HG03097 (cell line): ENCODE measurements around the gene SYNGR4.
"Not testable (repeated sequence)": the region's sequence is repeated elsewhere in the genome, so short reads cannot be mapped to it uniquely, and the experiment has no call there.

ENCODE experiments used
- ATAC-seq: cut with Tn5 transposase; IDR thresholded peaks from one replicate; pipeline ENCODE4 v1.9.1; 2021; ENCODE audit not compliant: unreplicated experiment, low FRiP score

Gene SYNGR4

GRCh38 chr19:48370955-48371354 lies 6.8 kb downstream of the SYNGR4 start:
- ATAC-seq: no peak

DNA sequence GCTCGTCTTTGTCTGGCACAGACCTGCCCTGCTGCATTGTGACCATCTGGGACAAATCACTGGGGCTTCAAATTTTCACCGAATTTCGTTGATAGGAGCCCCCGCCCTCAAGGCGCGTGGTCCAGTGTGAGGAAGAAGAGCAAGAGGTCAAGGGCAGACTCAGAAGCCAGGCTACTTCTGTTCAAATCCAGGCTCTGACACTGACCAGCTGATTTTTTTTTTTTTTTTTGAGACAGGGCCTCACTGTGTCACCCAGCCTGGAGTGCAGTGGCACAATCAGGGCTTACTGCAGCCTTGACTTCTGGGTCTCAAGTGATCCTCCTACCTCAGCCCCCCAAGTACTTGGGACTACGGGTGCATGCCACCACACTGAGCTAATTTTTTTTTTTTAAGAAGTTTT lies 7.2 kb downstream of the SYNGR4 start:
- no peak for ATAC-seq

DNA sequence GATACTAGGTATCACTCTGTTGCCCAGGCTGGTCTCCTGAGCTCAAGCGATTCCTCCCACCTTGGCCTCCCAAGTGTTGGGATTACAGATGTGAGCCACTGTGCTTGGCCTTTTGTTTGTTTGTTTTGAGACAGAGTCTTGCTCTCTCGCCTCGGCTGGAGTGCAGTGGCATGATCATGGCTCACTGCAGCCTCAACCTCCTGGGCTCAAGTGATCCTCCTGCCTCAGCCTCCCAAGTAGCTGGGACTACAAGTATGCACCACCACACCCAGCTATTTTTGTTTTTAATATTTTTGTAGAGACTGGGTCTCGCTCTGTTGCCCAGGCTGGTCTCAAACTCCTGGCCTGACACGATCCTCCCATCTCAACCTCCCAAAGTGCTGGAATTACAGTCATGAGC lies 7.6 kb downstream of the SYNGR4 start:
- not testable (repeated sequence) for ATAC-seq

- no peak for ATAC-seq
Measured at GRCh38 chr19:48372904-48373303, 8.7 kb downstream of the SYNGR4 start.

GRCh38 chr19:48373567-48373966 lies 9.4 kb downstream of the SYNGR4 start:
- ATAC-seq: no peak

GRCh38 chr19:48378194-48378570 lies 14.0 kb downstream of the SYNGR4 start:
- no peak for ATAC-seq

GRCh38 chr19:48379058-48379457 lies 14.9 kb downstream of the SYNGR4 start:
- no peak for ATAC-seq

DNA sequence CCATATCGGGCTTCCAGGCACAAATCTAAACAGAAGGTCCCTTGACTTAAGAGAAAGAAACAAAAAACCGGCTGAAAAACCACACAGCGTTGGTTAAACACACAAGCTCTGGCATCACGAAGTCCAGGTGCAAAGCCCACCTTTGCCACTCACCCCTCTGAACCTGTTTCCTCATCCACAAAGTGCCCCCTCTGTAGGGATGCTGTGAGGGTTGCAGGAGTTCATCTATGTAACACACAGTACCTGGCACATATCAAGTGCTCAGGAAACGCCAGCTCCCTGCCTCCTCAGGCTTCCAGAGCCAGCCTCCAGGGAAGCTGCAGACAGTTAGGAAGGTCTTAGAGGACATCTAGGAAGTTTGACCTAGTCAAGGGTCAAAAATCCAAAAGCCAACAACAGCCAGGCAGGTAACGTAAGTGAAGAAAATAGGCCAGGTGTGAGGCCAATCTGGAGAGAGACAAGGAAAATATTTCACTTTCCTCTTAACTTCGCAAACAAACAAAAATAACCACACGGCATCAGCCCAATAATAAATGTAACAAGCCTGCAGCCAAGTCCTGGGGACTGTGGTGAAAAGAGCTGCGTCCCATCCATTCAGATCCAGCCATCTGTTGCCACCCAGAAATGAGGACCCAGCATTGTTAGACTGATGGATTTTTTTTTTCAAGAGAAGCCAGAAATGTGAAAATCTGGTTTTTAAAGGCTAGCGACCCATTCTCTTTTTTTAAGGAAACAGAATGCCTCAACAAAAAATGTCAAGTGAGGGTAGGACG lies 17.2 kb downstream of the SYNGR4 start:
- no peak for ATAC-seq

DNA sequence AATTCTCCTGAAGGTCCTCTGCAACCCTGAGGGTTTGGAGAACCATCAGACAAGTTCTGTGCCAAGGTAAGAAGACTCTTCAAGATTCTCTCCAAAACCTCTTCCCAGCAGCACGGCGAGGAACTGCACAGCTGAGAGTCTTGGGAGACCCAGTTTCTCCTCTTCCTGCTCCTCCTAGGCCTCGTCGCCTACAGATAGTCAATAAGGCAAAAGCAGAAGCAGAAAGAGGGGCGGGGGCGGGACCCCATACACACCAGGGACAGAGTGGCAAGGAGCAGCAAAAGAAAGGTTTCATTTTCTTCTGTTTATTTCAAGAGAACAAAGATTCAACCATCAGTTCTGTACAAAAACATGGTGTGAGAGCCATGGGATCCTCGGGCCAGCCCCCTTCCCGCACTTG lies 18.1 kb downstream of the SYNGR4 start:
- ATAC-seq: no peak

GRCh38 chr19:48385461-48386087 lies 21.4 kb downstream of the SYNGR4 start:
- ATAC-seq: no peak

- no peak for ATAC-seq
Measured at GRCh38 chr19:48386981-48387380, 22.8 kb downstream of the SYNGR4 start.

DNA sequence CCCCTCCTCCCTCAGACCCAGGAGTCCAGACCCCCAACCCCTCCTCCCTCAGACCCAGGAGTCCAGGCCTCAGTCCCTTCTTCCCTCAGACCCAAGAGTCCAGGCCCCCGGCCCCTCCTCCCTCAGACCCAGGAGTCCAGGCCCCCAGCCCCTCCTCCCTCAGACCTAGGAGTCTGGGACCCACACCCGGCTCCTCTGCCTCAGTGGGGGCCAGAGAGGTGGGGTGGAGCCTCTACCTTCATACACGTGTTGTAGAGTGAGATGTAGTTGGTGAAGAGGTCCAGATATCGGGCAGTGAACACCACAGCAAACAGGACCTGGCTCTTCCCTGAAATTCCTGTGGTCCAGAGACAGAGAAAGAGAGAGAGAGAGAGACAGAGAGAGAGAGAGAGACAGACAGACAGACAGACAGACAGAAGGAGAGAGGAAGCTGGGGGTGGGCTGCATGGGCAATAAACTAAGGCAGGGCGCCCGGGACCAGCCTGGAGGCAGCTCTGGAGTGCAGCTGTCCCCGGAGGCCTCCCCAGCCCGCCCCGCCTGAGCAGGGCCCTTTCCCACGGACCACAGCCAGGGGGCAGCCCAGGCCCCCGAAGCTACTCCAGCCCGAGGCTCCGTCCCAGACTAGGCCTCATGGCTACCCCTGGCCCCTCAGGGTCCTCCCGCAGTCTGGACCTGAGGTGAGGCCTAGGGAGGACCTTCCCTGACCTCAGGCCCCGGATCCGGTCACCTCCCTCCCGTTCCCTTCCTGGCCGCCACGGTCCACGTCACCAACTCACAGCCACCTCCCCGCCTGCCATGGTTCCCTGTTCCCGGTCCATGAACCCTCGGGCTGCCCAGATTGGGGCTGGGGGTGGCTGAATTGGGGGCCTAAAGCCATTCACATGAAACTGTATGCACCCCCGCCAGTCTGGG lies 26.3 kb downstream of the SYNGR4 start:
- no peak for ATAC-seq

- ATAC-seq: peak; percentile 63
Measured at GRCh38 chr19:48391100-48392005, 27.2 kb downstream of the SYNGR4 start, which contains the start of gene KDELR1. KDELR1 (minus strand) TSS chr19:48391551; CDS start chr19:48391358, 193 bp downstream.

DNA sequence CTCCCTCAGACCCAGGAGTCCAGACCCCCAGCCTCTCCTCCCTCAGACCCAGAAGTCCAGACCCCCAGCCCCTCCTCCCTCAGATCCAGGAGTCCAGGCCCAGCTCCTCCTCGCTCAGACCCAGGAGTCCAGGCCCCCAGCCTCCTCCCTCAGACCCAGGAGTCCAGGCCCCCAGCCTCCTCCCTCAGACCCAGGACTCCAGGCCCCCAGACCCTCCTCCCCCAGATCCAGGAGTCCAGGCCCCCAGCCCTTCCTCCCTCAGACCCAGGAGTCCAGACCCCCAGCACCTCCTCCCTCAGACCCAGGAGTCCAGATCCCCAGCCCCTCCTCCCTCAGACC lies 27.8 kb downstream of the SYNGR4 start:
- not testable (repeated sequence) for ATAC-seq

GRCh38 chr19:48392860-48393558 lies 28.8 kb downstream of the SYNGR4 start:
- ATAC-seq: no peak

GRCh38 chr19:48393559-48394330 lies 29.6 kb downstream of the SYNGR4 start, which contains the start of gene GRIN2D:
GRIN2D (plus strand) TSS chr19:48393668; CDS start chr19:48398393, 4,725 bp downstream.
- no peak for ATAC-seq

- ATAC-seq: no peak
Measured at GRCh38 chr19:48394331-48395169, 30.4 kb downstream of the SYNGR4 start.

DNA sequence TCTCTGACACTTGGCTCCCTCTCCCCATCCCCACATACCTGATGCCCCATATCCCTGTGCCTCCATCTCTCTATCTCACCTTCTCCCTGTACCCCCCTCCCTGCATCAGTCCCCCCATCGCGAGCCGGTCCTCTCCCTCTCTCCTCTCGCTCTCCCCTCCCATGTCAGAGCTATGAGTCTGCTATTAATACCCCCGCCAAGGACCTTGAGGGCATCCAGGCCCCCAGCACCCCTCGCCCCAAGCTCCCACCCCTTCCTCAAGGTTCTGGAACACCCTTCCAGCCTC lies 30.9 kb downstream of the SYNGR4 start:
- ATAC-seq: no peak
